T-helper 9 cell (primary cell): ENCODE results near the gene DDX21.
"Not testable (repeated sequence)": the region's sequence is repeated elsewhere in the genome, so short reads cannot be mapped to it uniquely, and the experiment has no call there.

ENCODE experiments used
- DNase-seq: peaks from one replicate; pipeline ENCODE4 v3.0.0-alpha.2; 2020

Gene DDX21

GRCh38 chr10:68988530-68989316 is 32.8 kb downstream of the DDX21 start, which contains the start of gene KIFBP:
Gene KIFBP, plus strand, starts transcription at chr10:68988803. Its CDS starts 30 bp downstream, at chr10:68988833.
- DNase-seq, result peak; percentile 69

- no peak for DNase-seq
These were observed 33.5 kb downstream of the DDX21 start for GRCh38 chr10:68989317-68989990.

- no peak for DNase-seq
These were observed 36.9 kb downstream of the DDX21 start for GRCh38 chr10:68992636-68993440.

GRCh38 chr10:68997211-68997610 is 41.2 kb downstream of the DDX21 start:
- no peak for DNase-seq

GRCh38 chr10:69004821-69005220 is 48.9 kb downstream of the DDX21 start:
- DNase-seq, result no peak

- no peak for DNase-seq
These were observed 49.9 kb downstream of the DDX21 start for GRCh38 chr10:69005704-69006485.

- DNase-seq, result no peak
These were observed 51.3 kb downstream of the DDX21 start for GRCh38 chr10:69007260-69007659.

- DNase-seq, result no peak
These were observed 53.4 kb downstream of the DDX21 start for GRCh38 chr10:69009360-69009759.

- no peak for DNase-seq
These were observed 54.2 kb downstream of the DDX21 start for GRCh38 chr10:69010151-69010640.

- not testable (repeated sequence) for DNase-seq
These were observed 56.8 kb downstream of the DDX21 start for GRCh38 chr10:69012778-69013177.

- DNase-seq, result no peak
These were observed 58.2 kb downstream of the DDX21 start for GRCh38 chr10:69014171-69014570.

- DNase-seq, result no peak
These were observed 62.6 kb downstream of the DDX21 start for GRCh38 chr10:69018613-69019012.

GRCh38 chr10:69022611-69023010 is 66.6 kb downstream of the DDX21 start:
- no peak for DNase-seq

GRCh38 chr10:69025370-69025896 is 69.5 kb downstream of the DDX21 start:
- DNase-seq, result no peak

GRCh38 chr10:69033256-69033655 is 77.3 kb downstream of the DDX21 start:
- DNase-seq, result no peak
